Bronchial epithelial cell (primary cell): Measurements from ENCODE around the gene ISG20. TPM values are rescaled to one million over a fixed set of nuclear protein-coding genes. Genes with fewer than 3 reads are reported as not detected.
"Not testable (repeated sequence)": the region's sequence is repeated elsewhere in the genome, so short reads cannot be mapped to it uniquely, and the experiment has no call there.

Source experiments
- DNase-seq: peaks from one replicate; pipeline ENCODE4 v3.0.0-alpha.2; 2010; ENCODE audit warnings: low read depth
- FAIRE-seq: peaks from 2 replicates; lab custom pipeline; 2011; peaks lifted over from hg19 to GRCh38; lab: Jason Lieb, UNC
- H3K27me3 ChIP-seq: 2 replicates; pipeline ENCODE4 v1.5.1; 2011; ENCODE audit warnings: low read length; ENCODE audit not compliant: control insufficient read depth, insufficient read depth
- H3K36me3 ChIP-seq: 2 replicates; pipeline ENCODE4 v1.5.1; 2011; ENCODE audit warnings: low read length; ENCODE audit not compliant: control insufficient read depth, insufficient read depth
- H3K4me3 ChIP-seq: 2 replicates; pipeline ENCODE4 v1.5.1; 2011; ENCODE audit warnings: mild to moderate bottlenecking, low read depth, low read length, control low read depth
- CTCF ChIP-seq: IDR thresholded peaks from 2 replicates; pipeline ENCODE4 v1.5.1; 2011; ENCODE audit warnings: mild to moderate bottlenecking, moderate library complexity, low read length, control low read depth, inconsistent platforms; ENCODE audit not compliant: insufficient read depth, severe bottlenecking
- total RNA-seq: library from RNA; depleted of rRNA; stranded (reverse); fragments of >200 nt; gene quantifications from 2 replicates; pipeline ENCODE4 v1.2.1, GENCODE V29; 2014

ISG20 gene
- total RNA-seq, 1 donor from 2014 or later: 18.4 TPM

- peak; percentile 55 for DNase-seq
- peaks cover 33% of the 10 kb centered on the region for H3K36me3 ChIP-seq
- no peak overlapping the region for H3K4me3 ChIP-seq
- no peaks in the 10 kb centered on the region for H3K27me3 ChIP-seq
- no peak for FAIRE-seq
- TF ChIP-seq CTCF: no peak
Observed at GRCh38 chr15:88630141-88630721, 8.6 kb upstream of the ISG20 start.

DNA sequence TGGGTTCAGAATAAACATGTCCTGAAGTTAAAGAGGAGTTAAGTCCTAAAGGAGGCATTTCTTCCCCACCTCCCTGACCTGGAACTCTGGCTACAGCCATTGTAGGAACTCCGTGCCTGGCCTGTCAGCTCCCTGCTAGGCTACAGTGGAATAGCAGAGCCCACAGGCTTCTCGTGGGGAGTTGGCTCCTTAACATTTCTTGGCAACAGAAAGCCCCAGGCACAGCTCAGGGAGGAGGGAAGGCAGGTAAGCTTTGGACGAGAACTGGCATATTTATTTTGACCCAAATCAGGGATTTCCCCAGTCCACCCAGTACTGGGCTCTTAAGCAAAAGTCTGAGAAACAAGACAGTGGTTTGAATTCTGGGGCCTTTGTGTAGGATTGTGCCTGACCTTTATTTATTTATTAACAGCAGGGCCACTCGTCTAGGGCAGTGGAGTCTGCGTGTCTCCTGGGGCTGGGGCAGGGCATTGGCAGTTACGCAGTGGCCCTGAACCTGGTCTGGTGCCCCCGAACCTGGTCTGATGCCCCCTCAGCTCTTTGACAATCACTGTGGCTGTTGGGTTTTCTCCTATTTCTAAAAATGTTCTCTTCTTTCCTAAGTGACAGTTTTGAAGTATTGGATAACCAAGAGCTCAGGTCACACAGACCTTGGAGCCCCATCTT lies 7.9 kb upstream of the ISG20 start:
- no peaks in the 10 kb centered on the region for H3K27me3 ChIP-seq
- FAIRE-seq: no peak
- H3K4me3 ChIP-seq: no peak overlapping the region
- no peak for DNase-seq
- peaks cover 33% of the 10 kb centered on the region for H3K36me3 ChIP-seq
- no peak for TF ChIP-seq CTCF

GRCh38 chr15:88631464-88632028 lies 7.3 kb upstream of the ISG20 start:
- no peaks in the 10 kb centered on the region for H3K27me3 ChIP-seq
- DNase-seq (no peak), FAIRE-seq (no peak)
- H3K4me3 ChIP-seq: no peak overlapping the region
- no peak for TF ChIP-seq CTCF
- H3K36me3 ChIP-seq: peaks cover 27% of the 10 kb centered on the region

- not testable (repeated sequence) for H3K27me3 ChIP-seq, DNase-seq, FAIRE-seq, H3K4me3 ChIP-seq
- H3K36me3 ChIP-seq: peaks cover 23% of the 10 kb centered on the region
Observed at GRCh38 chr15:88632797-88633196, 6.0 kb upstream of the ISG20 start.

GRCh38 chr15:88634449-88634848 lies 4.4 kb upstream of the ISG20 start:
- Histone ChIP-seq H3K4me3 (no peak overlapping the region), H3K36me3 (peaks cover 13% of the 10 kb centered on the region), H3K27me3 (no peaks in the 10 kb centered on the region)
- no peak for TF ChIP-seq CTCF
- FAIRE-seq: no peak
- DNase-seq: no peak

GRCh38 chr15:88635318-88635717 lies 3.5 kb upstream of the ISG20 start:
- no peak for TF ChIP-seq CTCF
- no peak for FAIRE-seq
- H3K4me3 ChIP-seq: no peak overlapping the region
- peaks cover 7% of the 10 kb centered on the region for H3K36me3 ChIP-seq
- no peaks in the 10 kb centered on the region for H3K27me3 ChIP-seq
- DNase-seq: no peak
